Raji (cell line): ENCODE measurements around the gene S100A12.

Source experiments
- POLR2A ChIP-seq: IDR thresholded peaks from 2 replicates; pipeline ENCODE4 v1.6.1; 2011; ENCODE audit warnings: low read depth, low read length, control low read depth; ENCODE audit not compliant: insufficient read depth

Gene S100A12

GRCh38 chr1:153375511-153375910, at the start of gene S100A12:
Gene S100A12, minus strand, starts transcription at chr1:153375621. Its CDS starts 1,029 bp downstream, at chr1:153374592.
- TF ChIP-seq POLR2A, result no peak

- TF ChIP-seq POLR2A, result no peak
These were observed 47.1 kb upstream of the S100A12 start for GRCh38 chr1:153422450-153423068.

- no peak for TF ChIP-seq POLR2A
These were observed 44.9 kb upstream of the S100A12 start for GRCh38 chr1:153420306-153420705.

GRCh38 chr1:153417136-153417888, 41.9 kb upstream of the S100A12 start:
- no peak for TF ChIP-seq POLR2A

- TF ChIP-seq POLR2A, result no peak
These were observed 40.6 kb upstream of the S100A12 start, which contains the start of gene S100A7A for GRCh38 chr1:153415850-153416570. Gene S100A7A, plus strand, starts transcription at chr1:153416520. Its CDS starts 1,563 bp downstream, at chr1:153418083.

GRCh38 chr1:153404768-153405167, 29.3 kb upstream of the S100A12 start:
- no peak for TF ChIP-seq POLR2A

GRCh38 chr1:153404086-153404635, 28.7 kb upstream of the S100A12 start:
- TF ChIP-seq POLR2A, result no peak

- no peak for TF ChIP-seq POLR2A
These were observed 28.1 kb upstream of the S100A12 start for GRCh38 chr1:153403421-153404085.

GRCh38 chr1:153402226-153402625, 26.8 kb upstream of the S100A12 start:
- no peak for TF ChIP-seq POLR2A

GRCh38 chr1:153401461-153401860, 26.0 kb upstream of the S100A12 start:
- TF ChIP-seq POLR2A, result no peak

GRCh38 chr1:153400244-153400643, 24.8 kb upstream of the S100A12 start:
- TF ChIP-seq POLR2A, result no peak

- no peak for TF ChIP-seq POLR2A
These were observed 24.1 kb upstream of the S100A12 start for GRCh38 chr1:153399401-153400055.

GRCh38 chr1:153397924-153398651, 22.7 kb upstream of the S100A12 start:
- no peak for TF ChIP-seq POLR2A
